Stomach smooth muscle (tissue), 2 donors: ENCODE results near the gene PRPH.

Experiments
- H3K27ac ChIP-seq: one replicate; pipeline ENCODE4 v1.7.0; 2013; ENCODE audit warnings: mild to moderate bottlenecking, low read length, inconsistent platforms
- H3K27me3 ChIP-seq, 2 donors: one replicate each; pipeline ENCODE4 v1.7.0; 2013; ENCODE audit warnings: low read length in 2 of 2; ENCODE audit not compliant: insufficient read depth in 2 of 2, control insufficient read depth in 1 of 2
- H3K36me3 ChIP-seq, 2 donors: one replicate each; pipeline ENCODE4 v1.7.0; 2013; ENCODE audit warnings: low read length in 2 of 2; ENCODE audit not compliant: control insufficient read depth in 2 of 2, insufficient read depth in 2 of 2
- H3K4me1 ChIP-seq: one replicate; pipeline ENCODE4 v1.7.0; 2013; ENCODE audit warnings: low read length; ENCODE audit not compliant: control insufficient read depth, insufficient read depth
- H3K4me3 ChIP-seq, 2 donors: one replicate each; pipeline ENCODE4 v1.7.0; 2013; ENCODE audit warnings: low read length in 2 of 2
- H3K9ac ChIP-seq, 2 donors: one replicate each; pipeline ENCODE4 v1.7.0; 2013; ENCODE audit warnings: low read length in 2 of 2, mild to moderate bottlenecking in 1 of 2
- H3K9me3 ChIP-seq, 2 donors: one replicate each; pipeline ENCODE4 v1.7.0; 2013; ENCODE audit warnings: low read length in 2 of 2; ENCODE audit not compliant: control insufficient read depth in 2 of 2
- donor health status: healthy.
- donor health status: Pancreatic carcinoma.

Gene PRPH

DNA sequence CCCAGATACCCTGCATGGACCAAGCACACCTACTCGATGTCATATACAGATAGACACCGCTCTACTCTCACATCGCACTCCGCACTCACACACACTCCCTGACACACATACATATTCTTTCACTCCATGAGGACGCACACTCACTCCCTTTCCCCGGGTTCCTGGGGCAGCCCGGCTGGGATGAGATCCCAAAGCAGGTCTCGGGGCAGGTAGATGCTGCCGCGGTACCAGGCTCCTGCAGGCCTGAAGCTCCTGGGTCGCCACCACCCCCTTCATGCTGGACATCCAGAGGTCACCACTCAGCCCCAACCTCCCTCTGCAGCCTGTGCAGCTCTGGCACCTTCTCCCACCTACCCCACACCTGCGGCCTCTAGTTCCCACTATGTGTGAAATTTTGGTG, 39.7 kb downstream of the PRPH start:
- Histone ChIP-seq H3K4me1 (peaks cover 18% of the 10 kb centered on the region), H3K27me3 (peaks cover 35 to 65% of the 10 kb centered on the region in 2 donors), H3K9ac (no peak overlapping the region), H3K9me3 (no peaks in the 10 kb centered on the region), H3K27ac (no peak overlapping the region), H3K4me3 (no peak overlapping the region), H3K36me3 (no peaks in the 10 kb centered on the region)

DNA sequence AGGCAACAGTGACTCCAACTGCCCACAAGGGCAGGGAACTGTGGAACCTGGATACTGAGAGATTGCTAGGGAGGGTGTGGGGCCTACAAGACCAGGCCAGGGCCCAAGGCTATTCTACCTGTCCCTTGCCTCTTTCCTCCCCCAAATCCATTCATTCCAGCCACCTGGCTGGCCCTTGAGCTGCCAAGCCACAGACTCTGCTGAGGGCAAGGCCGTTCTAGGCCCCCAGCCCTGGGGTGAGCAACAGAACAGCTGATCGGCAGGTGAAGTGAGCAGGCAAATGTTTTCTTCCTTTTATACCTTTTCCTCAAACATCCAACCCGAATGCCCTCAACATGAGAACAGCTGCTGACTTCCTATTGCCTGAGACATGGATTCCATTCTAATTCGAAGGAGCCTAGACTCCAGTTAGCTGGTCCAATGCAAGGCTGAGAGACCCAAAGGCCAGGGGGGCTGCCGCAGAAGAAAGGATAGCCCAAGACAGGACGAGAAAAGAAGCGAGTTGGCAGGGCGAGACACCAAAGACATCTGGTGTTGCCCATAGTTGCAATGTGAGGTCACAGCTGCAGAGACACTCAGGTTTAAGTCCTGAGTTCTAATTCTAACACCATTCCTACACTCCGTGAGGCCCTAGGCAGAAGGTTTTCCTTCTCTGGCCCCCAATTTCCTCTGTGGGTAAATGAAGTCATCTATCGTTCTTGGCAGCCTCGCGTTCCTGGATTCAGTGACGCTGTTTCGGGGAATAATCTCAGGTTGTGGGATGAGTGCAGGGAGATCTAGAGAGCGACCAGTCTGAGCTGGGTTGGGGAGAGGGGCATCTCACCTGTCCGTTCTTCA, 40.4 kb downstream of the PRPH start:
- H3K4me3 ChIP-seq, result no peak overlapping the region
- H3K36me3 ChIP-seq, result no peaks in the 10 kb centered on the region
- H3K27me3 ChIP-seq, result peaks cover 37 to 69% of the 10 kb centered on the region in 2 donors
- no peak overlapping the region for H3K27ac ChIP-seq
- H3K9me3 ChIP-seq, result no peaks in the 10 kb centered on the region
- H3K9ac ChIP-seq, result no peak overlapping the region
- H3K4me1 ChIP-seq, result peaks cover 18% of the 10 kb centered on the region

DNA sequence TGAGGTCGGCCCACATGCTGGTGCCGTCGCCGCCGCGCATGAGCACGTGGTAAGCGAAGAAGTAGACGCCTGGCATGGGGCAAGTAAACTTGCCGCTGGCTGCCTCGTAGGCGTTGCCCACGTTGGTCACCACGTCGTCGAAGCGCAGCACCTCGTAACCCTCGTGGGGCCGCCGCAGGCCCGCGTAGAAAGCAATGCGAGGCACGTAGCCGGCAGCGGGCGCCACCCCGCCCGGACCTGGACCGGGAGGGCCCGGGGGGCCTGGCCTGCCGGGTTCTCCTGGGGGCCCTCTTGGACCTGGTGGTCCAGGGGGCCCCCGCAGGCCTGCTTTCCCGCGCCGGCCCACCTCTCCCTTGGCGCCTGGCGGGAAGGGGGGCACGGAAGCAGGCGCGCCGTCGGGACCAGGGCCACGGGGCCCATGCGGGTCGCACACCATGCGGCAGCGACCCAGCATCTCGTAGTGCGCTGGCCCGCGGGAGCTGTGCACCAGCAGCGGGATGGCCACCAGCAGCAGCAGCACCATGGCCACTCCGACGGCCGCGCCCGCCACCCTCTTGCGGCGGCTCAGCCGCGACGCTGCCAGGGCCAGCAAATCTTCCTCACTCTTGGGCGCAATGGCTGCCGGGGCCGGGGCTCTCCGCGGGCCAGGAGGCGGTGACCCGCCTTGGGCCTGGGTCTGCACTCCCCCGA, 41.2 kb downstream of the PRPH start:
- Histone ChIP-seq H3K4me1 (peaks cover 18% of the 10 kb centered on the region), H3K36me3 (no peaks in the 10 kb centered on the region), H3K4me3 (no peak overlapping the region), H3K27me3 (peaks cover 37 to 69% of the 10 kb centered on the region in 2 donors), H3K27ac (no peak overlapping the region), H3K9me3 (no peaks in the 10 kb centered on the region), H3K9ac (no peak overlapping the region)

DNA sequence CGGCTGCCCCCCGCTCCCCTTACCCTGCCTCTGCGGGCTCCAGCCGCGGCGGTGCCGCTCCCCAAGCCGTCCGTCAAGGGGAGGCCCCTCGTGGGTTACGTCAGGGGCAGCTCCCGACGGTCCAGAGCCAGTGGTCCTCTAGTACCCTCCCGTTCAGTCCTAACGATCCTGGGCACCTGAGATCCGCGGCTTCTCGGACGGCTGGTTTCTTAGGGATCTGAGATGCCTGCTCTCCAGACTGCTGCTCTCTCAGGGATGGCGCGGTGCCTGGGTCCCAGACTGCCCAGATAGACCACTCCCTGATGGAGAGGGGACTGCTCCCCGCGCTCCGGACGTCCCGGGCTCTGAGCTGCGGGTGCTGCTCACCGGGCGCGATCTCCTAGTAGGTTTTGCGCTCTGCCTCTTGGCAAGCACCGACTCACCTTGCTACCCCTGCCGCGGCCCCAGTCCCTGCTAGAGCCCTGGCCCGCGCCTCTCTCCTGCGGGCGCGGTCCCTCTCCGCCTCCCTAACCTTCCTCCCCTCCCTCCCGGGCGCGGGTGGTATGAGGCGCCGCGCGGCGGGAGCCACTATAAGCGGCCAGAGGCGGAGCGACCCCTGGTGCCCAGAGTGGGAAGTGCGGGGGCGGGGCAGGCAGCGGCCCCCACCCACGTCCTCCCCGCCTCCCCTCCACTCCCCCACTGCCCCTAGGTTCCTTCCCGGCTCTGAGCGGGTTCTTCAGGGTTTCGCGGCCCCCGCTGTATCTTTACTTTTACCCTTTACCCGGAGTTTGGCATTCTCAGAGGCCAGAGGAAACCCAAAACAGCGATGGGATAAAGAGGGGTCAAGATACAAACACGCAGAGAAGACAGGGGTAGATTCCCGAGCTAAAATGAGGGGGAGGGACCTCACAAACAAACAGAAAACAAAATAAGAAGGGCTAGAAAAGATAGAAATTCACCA, 42.0 kb downstream of the PRPH start, which contains the start of gene C1QL4:
TSS of gene C1QL4 (minus strand) at position 544 of the 940 bp plus-strand sequence. CDS start 711 bp downstream, outside the sequence.
- H3K36me3 ChIP-seq, result no peaks in the 10 kb centered on the region
- H3K27ac ChIP-seq, result no peak within 1 kb of the TSS
- peaks cover 38 to 73% of the 10 kb centered on the region in 2 donors for H3K27me3 ChIP-seq
- H3K4me1 ChIP-seq, result peaks cover 13% of the 10 kb centered on the region
- no peaks in the 10 kb centered on the region for H3K9me3 ChIP-seq
- H3K9ac ChIP-seq, result no peak within 1 kb of the TSS
- peak within 1 kb of the TSS; percentile 51 to 52 for H3K4me3 ChIP-seq

DNA sequence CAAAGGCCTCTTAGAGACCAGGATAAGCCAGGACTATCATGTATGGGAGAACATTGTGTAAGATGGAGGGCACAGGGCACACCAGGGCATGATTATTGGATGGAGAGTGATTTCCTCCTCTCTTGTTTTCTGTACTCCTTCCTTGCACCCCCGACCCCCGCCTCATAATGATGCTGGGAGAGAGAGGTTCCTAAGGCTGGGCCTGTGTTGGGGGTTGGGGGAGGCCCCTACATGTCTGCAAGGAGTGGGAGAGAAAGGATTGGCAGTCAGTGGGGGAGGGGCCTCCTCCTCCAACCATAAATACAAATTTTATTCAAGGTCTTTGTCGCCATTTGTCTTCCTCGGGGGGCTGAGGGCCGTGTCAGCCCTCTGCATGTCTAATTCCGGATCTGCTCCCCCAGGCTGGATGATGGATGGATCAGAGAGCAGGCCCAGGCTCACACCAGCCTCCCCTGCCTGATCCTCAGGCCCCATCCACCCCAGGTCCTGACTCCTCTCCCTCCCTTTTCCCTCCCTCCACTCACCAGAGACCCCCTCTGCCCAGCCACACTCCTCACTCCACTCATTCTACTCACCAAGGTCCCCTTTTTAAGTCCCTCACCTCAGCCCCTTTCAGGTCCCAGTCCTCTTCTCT, 44.0 kb downstream of the PRPH start:
- H3K4me3 ChIP-seq, result no peak overlapping the region
- no peak overlapping the region for H3K27ac ChIP-seq
- no peak overlapping the region for H3K9ac ChIP-seq
- peaks cover 44 to 83% of the 10 kb centered on the region in 2 donors for H3K27me3 ChIP-seq
- H3K9me3 ChIP-seq, result no peaks in the 10 kb centered on the region
- H3K36me3 ChIP-seq, result no peaks in the 10 kb centered on the region
- peaks cover 32% of the 10 kb centered on the region for H3K4me1 ChIP-seq

DNA sequence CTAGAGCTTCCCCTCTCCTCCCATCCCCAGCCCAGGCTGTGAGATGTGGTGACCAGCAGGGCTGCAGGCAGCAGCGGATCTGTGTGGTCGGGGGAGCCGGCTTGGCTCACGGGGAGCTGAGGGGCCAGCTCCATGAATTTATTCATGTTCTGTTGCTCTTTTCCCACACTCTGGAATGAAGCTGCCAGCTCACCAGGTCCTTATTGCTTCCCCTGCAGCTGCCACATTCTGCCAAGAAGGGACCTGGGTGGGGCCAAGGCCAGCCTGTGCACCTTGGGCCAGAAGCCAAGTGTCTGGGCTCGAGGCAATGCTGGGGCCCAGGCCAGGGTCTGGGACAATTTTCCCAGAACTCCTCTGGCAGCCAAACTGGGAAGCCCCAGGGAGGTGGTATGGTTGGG, 44.5 kb downstream of the PRPH start:
- no peak overlapping the region for H3K9ac ChIP-seq
- peaks cover 32% of the 10 kb centered on the region for H3K4me1 ChIP-seq
- H3K27me3 ChIP-seq, result peaks cover 46 to 82% of the 10 kb centered on the region in 2 donors
- no peak overlapping the region for H3K4me3 ChIP-seq
- no peak overlapping the region for H3K27ac ChIP-seq
- no peaks in the 10 kb centered on the region for H3K36me3 ChIP-seq
- H3K9me3 ChIP-seq, result no peaks in the 10 kb centered on the region

DNA sequence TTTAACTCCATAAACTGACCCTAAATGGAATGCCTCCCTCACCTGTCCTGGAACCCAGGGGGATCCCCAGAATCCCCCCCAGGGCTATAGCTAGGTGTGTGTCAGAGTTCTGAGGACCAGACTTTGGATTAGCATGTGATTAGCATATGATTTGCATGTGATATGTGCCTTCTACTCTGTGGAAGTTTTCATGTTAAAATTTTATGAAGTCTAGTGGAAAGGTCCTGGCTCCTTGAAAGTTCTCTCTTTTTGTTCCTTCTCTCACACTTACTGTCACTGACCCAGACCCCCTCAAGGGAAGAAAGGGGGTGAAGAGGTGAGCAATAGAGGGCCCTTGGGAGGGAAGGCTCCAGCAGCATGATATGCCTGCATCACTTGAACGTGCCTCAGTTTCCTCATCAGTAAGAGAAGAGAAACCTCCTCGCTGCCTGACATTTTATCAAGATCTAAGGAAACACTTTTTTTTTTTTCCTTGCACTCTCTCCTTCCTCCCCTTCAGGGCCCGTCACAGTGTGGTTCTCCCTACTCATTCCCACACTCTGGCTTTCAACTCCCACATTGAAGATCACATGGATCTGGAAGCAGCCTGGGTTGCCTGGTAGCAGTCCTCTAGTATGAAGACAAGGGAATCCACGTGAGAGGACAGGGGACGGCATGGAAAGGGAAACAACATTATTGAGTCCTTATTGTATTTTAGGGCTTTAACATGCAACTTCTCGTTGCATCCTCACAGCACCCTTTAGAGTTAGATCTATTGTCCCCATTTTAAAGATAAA, 45.3 kb downstream of the PRPH start:
- H3K4me1 ChIP-seq, result peaks cover 37% of the 10 kb centered on the region
- no peaks in the 10 kb centered on the region for H3K9me3 ChIP-seq
- no peak overlapping the region for H3K4me3 ChIP-seq
- H3K27me3 ChIP-seq, result peaks cover 38 to 80% of the 10 kb centered on the region in 2 donors
- no peak overlapping the region for H3K9ac ChIP-seq
- H3K27ac ChIP-seq, result no peak overlapping the region
- H3K36me3 ChIP-seq, result no peaks in the 10 kb centered on the region

DNA sequence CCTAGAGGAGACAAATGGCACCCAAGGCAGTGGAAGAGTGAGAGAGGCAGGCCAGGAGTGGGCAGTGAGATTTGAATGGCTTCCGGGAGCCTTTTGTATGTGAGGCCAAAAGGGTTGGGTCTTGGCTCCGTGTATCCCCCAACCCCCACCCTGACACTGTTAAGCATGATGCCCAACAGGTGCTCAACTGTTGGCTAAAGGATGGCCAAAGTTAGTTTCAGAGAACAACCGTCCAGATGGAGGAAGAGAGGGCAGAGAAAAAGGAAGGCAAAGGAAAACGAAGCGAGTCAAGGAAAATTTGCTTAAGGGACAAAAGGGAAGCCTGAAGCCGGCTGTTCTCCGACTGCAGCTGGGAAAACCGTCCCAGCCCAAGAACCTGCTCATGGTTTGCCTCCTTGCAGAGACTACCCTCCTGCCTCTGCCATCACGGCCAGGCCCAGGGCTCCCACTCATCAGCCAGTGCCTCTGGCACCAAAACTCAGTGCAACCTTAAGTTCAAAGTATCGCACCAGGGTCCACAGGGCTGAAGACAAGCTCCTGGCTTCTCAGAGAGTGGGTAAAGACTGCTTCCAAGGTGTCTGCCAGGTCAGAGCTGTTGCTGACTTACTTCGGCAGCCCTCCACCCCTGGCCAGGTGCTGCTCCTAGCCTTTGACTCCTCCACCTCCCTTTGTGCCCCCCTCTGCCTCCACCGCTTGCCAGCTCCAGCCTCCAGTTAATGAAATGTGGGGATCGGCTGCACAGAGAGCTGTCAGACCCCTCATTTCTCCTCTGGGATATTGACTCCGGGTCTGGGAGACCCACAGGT, 46.2 kb downstream of the PRPH start:
- Histone ChIP-seq H3K4me3 (no peak overlapping the region), H3K27ac (no peak overlapping the region), H3K4me1 (peaks cover 46% of the 10 kb centered on the region), H3K9me3 (no peaks in the 10 kb centered on the region), H3K27me3 (peaks cover 41 to 79% of the 10 kb centered on the region in 2 donors), H3K9ac (no peak overlapping the region), H3K36me3 (no peaks in the 10 kb centered on the region)

DNA sequence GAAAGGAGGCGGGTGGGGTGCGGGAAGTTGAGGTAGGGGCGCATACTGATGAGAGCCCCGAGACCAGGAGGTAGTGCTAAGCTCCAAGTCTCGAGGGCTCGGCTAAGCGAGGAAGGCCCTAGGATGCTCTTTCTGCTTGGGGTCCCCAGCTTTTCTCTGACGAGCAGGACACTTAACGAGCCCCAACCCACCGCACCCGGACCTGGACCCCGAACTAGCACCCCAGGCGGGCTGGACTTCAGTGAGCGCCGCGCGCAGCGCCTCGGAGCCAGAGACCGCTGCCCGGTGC, 46.8 kb downstream of the PRPH start:
- Histone ChIP-seq H3K4me1 (peaks cover 48% of the 10 kb centered on the region), H3K9me3 (no peaks in the 10 kb centered on the region), H3K9ac (no peak overlapping the region), H3K27ac (no peak overlapping the region), H3K36me3 (no peaks in the 10 kb centered on the region), H3K4me3 (peak overlapping the region; percentile 51 to 72), H3K27me3 (peaks cover 38 to 79% of the 10 kb centered on the region in 2 donors)
